Right lobe of liver (tissue), 6 donors: Measurements from ENCODE around the gene POFUT2. TPM values are rescaled to one million over a fixed set of nuclear protein-coding genes. Genes with fewer than 3 reads are reported as not detected.

ENCODE experiments used
- ATAC-seq, 4 donors: fragments of 200-7000 bp; cut with Tn5 transposase; one replicate each; pipeline ENCODE4 v1.9.1; 2020; ENCODE audit warnings: mild to moderate bottlenecking in 4 of 4, moderate library complexity in 4 of 4
- DNase-seq, 3 donors: peaks; one replicate each; pipeline ENCODE4 v3.0.0-alpha.2; 2020
- H3K27ac ChIP-seq, 3 donors: fragments of 200-600 bp; one replicate each; pipeline ENCODE4 v1.8.0; 2022
- H3K27me3 ChIP-seq, 2 donors: fragments of 200-600 bp; one replicate each; pipeline ENCODE4 v1.8.0; 2022
- H3K36me3 ChIP-seq, 4 donors: fragments of 200-600 bp; sonication (generic) in 1 of 4; one replicate each; pipeline versions ENCODE4 v1.5.1 to v1.8.0; 2017 to 2022; ENCODE audit warnings: control low read depth in 1 of 4
- H3K4me1 ChIP-seq, 4 donors: fragments of 200-600 bp; sonication (generic) in 1 of 4; one replicate each; pipeline versions ENCODE4 v1.5.1 to v1.8.0; 2017 to 2022; ENCODE audit warnings: control low read depth in 1 of 4
- H3K4me3 ChIP-seq, 3 donors: fragments of 200-600 bp; one replicate each; pipeline ENCODE4 v1.8.0; 2022
- H3K9me3 ChIP-seq, 4 donors: fragments of 200-600 bp; sonication (generic) in 1 of 4; one replicate each; pipeline versions ENCODE4 v1.5.1 to v1.8.0; 2017 to 2022; ENCODE audit warnings: control low read depth in 1 of 4
- CTCF ChIP-seq, 4 donors: fragments of 200-600 bp in 3 of 4; fragments of 450-650 bp in 1 of 4; IDR thresholded peaks; one replicate each; pipeline versions ENCODE4 v1.5.1 to v1.8.0; 2016 to 2022; ENCODE audit warnings: antibody characterized with exemption in 4 of 4, mild to moderate bottlenecking in 2 of 4
- POLR2A ChIP-seq: fragments of 450-650 bp; IDR thresholded peaks from one replicate; pipeline ENCODE4 v1.6.1; 2017; ENCODE audit warnings: antibody characterized with exemption, mild to moderate bottlenecking
- WGBS: methylation state at CpG from one replicate; pipeline ENCODE4 v1.1.6; 2018; ENCODE audit warnings: low coverage, low lambda C conversion rate; ENCODE audit not compliant: insufficient coverage; ENCODE audit errors: missing lambda C conversion rate; 5-methylcytosine and 5-hydroxymethylcytosine counted together
- intact Hi-C, 2 donors: fragments of 100-400 bp; cut with DNase I; formaldehyde crosslinking; loops; one replicate each; pipeline versions ENCODE4 v1.11.2 to v1.14.1; 2022
- total RNA-seq, 6 experiments: library from RNA; depleted of rRNA in 2 of 6; stranded (reverse); fragments of >200 nt in 2 of 6; fragmentation: NEBNext Ultra II Directional in 3 of 6; extraction: Animal tissue kit (Norgen Biotek cat#: 25700) in 3 of 6; gene quantifications; one replicate each; pipeline versions ENCODE4 v1.1.0 to v1.2.4, GENCODE V29; 2016 to 2023
- donor health status: DM: no; HTN: yes; CAD: no.
- donor health status: DM: no; HTN: no; CAD: no.
- donor health status: DM: no; HTN: no; CAD: no.
- donor health status: DM: no; HTN: yes; CAD: no.
- donor health status: DM: no; HTN: yes; CAD: no.

Gene POFUT2
- total RNA-seq, 6 experiments from 2014 or later: 10.5 to 22.0 (median 13.7) TPM

GRCh38 chr21:45312296-45312695, 24.6 kb upstream of the POFUT2 start:
- H3K27me3 ChIP-seq: no peaks in the 10 kb centered on the region
- no peak overlapping the region for H3K27ac ChIP-seq
- no peaks in the 10 kb centered on the region for H3K9me3 ChIP-seq
- no peak for ATAC-seq
- no peak for TF ChIP-seq POLR2A
- TF ChIP-seq CTCF (IDR thresholded peaks at IDR 0.05): no peak
- intact Hi-C loops: no loop called here
- 86% methylated on average over 1 of the region's 1 CpG for WGBS
- no peak overlapping the region for H3K4me3 ChIP-seq
- H3K36me3 ChIP-seq: no peaks in the 10 kb centered on the region
- no peak for DNase-seq
- H3K4me1 ChIP-seq: peaks cover 0 to 19% (median 6%) of the 10 kb centered on the region in 4 donors

- TF ChIP-seq CTCF (IDR thresholded peaks at IDR 0.05): no peak
- no peak for TF ChIP-seq POLR2A
- H3K27ac ChIP-seq: no peak overlapping the region
- intact Hi-C loops: no loop called here
These were observed 22.8 kb upstream of the POFUT2 start for GRCh38 chr21:45310459-45310858.

GRCh38 chr21:45309987-45310381, 22.3 kb upstream of the POFUT2 start:
- ATAC-seq (no peak), DNase-seq (peak in 1 of 3 donors; percentile 37)
- Histone ChIP-seq H3K36me3 (no peaks in the 10 kb centered on the region), H3K27me3 (no peaks in the 10 kb centered on the region), H3K4me3 (no peak overlapping the region), H3K4me1 (peaks cover 0 to 26% (median 9%) of the 10 kb centered on the region in 4 donors), H3K9me3 (no peaks in the 10 kb centered on the region), H3K27ac (peak overlapping the region in 1 of 3 donors; percentile 62)
- 71% methylated on average over 2 of the region's 3 CpGs for WGBS
- intact Hi-C loops: no loop called here
- TF ChIP-seq POLR2A (no peak), CTCF (IDR thresholded peaks at IDR 0.05) (no peak)

More at GRCh38 chr21:45310459-45310858, 22.8 kb upstream of the POFUT2 start:
- WGBS: no CpG with 5 or more reads among the region's 10 CpGs
- H3K9me3 ChIP-seq: no peaks in the 10 kb centered on the region
- H3K4me3 ChIP-seq: no peak overlapping the region
- H3K27me3 ChIP-seq: no peaks in the 10 kb centered on the region
- H3K36me3 ChIP-seq: no peaks in the 10 kb centered on the region
- ATAC-seq (no peak), DNase-seq (peak in 1 of 3 donors; percentile 52)
- peaks cover 0 to 26% (median 9%) of the 10 kb centered on the region in 4 donors for H3K4me1 ChIP-seq

GRCh38 chr21:45309069-45309986, 21.6 kb upstream of the POFUT2 start:
- no peaks in the 10 kb centered on the region for H3K27me3 ChIP-seq
- peaks cover 0 to 26% (median 9%) of the 10 kb centered on the region in 4 donors for H3K4me1 ChIP-seq
- no peaks in the 10 kb centered on the region for H3K36me3 ChIP-seq
- 54% methylated on average over 8 of the region's 27 CpGs for WGBS
- DNase-seq (peak; percentile 66 to 72 (median 71)), ATAC-seq (peak; percentile 59 to 71 (median 66))
- peak overlapping the region; percentile 32 to 62 (median 53) for H3K27ac ChIP-seq
- H3K9me3 ChIP-seq: no peaks in the 10 kb centered on the region
- TF ChIP-seq CTCF (IDR thresholded peaks at IDR 0.05) (peak; percentile 36 to 57 (median 48)), POLR2A (no peak)
- no peak overlapping the region for H3K4me3 ChIP-seq
- intact Hi-C loops: no loop called here
